Subcutaneous preadipocyte (primary cell): Measurements from ENCODE around the gene RESP18. TPM values are rescaled to one million over a fixed set of nuclear protein-coding genes. Genes with fewer than 3 reads are reported as not detected.

Source experiments
- small RNA-seq: library from RNA; depleted of rRNA; stranded (forward); fragments of <200 nt; gene quantifications from one replicate; pipeline ENCODE3, GENCODE V24; 2012
- total RNA-seq: library from RNA; depleted of rRNA; stranded (reverse); fragments of >200 nt; gene quantifications from 2 replicates; pipeline ENCODE4 v1.2.3, GENCODE V29; 2012

RESP18 gene
- not detected in 2 replicates for total RNA-seq

DNA sequence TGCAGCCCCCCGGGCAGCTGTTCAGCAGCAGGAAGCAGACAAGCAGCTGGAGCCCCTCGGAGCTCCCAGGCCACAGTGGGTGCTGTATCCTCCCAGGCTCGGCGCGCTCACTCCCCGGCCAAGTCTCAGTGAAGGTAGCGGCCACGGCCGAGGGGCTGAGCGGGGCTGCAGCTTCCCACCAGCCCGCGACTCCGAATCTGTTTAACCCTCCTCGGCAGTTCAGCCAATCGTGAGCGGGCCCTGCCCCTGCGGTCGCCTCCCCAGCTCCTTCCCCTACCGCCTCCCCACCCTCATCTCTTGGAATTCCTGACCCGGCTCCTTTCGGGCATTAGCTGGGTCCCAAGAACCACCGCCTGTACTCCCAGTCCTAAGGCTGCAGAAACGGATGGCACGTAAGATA is at the start of gene RESP18:
Gene RESP18, minus strand, starts transcription at position 203 of the 400 bp plus-strand sequence.

DNA sequence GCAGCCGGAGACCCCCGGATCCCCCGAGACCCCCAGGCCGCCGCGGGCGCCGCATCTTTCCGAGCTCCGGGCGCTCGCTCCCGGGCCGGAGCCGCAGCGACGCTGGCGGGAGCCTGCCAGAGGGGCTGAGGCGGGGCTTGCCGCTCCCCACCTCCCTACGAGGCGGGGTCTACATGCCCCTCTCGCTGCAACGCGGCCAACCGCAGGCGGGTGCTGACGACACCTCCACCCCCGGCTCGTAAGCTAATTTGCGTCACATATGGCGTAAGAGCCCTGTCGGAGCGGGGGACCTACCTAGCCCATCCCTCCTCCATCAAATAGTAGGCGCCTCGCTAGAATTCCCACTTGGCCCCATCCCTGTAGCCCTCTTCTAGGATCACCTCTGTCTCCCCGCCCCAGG is 23.3 kb downstream of the RESP18 start, which contains the start of gene PTPRN:
Gene PTPRN, minus strand, starts transcription at position 124 of the 400 bp plus-strand sequence. Its CDS starts 69 bp downstream, at position 55.

DNA sequence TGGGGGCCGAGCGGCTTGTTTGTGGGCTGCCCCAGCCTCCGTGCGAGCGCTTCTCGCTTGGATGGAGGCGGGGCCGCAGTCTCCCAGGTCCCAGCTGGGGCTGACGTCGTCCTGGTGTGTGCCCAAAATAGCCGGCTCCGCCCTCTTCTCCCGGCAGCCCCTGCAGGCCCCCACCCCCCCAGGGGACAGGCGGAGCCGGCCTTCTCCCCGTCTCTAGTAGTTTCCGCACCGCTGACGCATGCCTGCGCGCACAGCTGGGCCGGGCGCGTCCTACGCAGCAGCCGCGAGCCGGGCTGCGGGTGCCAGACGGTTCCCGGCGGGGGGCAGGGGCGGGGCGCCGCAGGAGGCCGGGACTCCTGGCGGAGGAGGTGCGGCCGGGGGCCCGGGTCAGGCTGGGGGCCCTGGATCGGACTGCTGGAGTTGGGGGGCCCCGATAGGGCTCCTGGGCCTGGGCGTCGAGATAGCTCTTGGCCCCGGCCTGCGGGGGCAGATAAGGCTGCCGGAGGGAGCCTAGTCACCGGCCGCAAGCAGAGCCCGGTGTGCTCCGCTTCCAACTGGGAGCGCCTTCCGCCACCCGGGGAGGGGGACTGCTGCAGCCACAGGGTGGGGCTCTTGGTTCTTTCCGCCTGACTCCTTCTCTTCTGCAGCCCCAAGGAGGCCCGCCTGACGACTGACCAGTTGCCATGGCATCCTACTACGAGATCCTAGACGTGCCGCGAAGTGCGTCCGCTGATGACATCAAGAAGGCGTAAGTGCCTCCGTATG is 53.2 kb downstream of the RESP18 start, which contains the start of gene DNAJB2:
Gene DNAJB2, plus strand, starts transcription at position 216 of the 765 bp plus-strand sequence. Its CDS starts 468 bp downstream, at position 684.

Small RNA genes within 50 kb of the gene (small RNA-seq; reads per million reads assigned to genes)
- not detected for gene AC053503.3
- 0.11 reads per million for gene MIR153-1

Other genes starting within 250 kb of the RESP18 start
- gene NHEJ1, start 171.9 kb downstream of the RESP18 start, total RNA-seq = 21.3 and 21.7 TPM in 2 replicates
- 0.73 and 1.8 TPM in 2 replicates for gene SLC23A3, start 162.7 kb downstream of the RESP18 start, total RNA-seq
- gene CNPPD1, start 155.8 kb downstream of the RESP18 start, total RNA-seq = 17.0 and 18.0 TPM in 2 replicates
- gene RETREG2, start 154.5 kb downstream of the RESP18 start, total RNA-seq = 55.9 and 59.6 TPM in 2 replicates
- gene ZFAND2B, start 126.0 kb downstream of the RESP18 start, total RNA-seq = 19.4 and 21.3 TPM in 2 replicates
- gene ABCB6, start 113.8 kb downstream of the RESP18 start, total RNA-seq = 30.9 and 40.1 TPM in 2 replicates
- 44.2 and 50.3 TPM in 2 replicates for gene ATG9A, start 103.1 kb downstream of the RESP18 start, total RNA-seq
- 15.1 and 20.7 TPM in 2 replicates for gene ANKZF1, start 102.9 kb downstream of the RESP18 start, total RNA-seq
- gene GLB1L, start 87.3 kb downstream of the RESP18 start, total RNA-seq = 7.3 and 15.2 TPM in 2 replicates
- gene STK16, start 87.3 kb downstream of the RESP18 start, total RNA-seq = 26.4 and 27.2 TPM in 2 replicates
- gene TUBA4B, start 79.5 kb downstream of the RESP18 start, total RNA-seq = not detected in 2 replicates
- gene TUBA4A, start 78.8 kb downstream of the RESP18 start, total RNA-seq = 9.2 and 17.6 TPM in 2 replicates
- 20.7 and 22.4 TPM in 2 replicates for gene DNAJB2, start 53.4 kb downstream of the RESP18 start, total RNA-seq
- 0.98 and 1.5 TPM in 2 replicates for gene PTPRN, start 23.3 kb downstream of the RESP18 start, total RNA-seq
- gene DNPEP, start 55.2 kb upstream of the RESP18 start, total RNA-seq = 63.9 and 69.4 TPM in 2 replicates
- gene DES, start 85.6 kb upstream of the RESP18 start, total RNA-seq = 0.39 and 0.73 TPM in 2 replicates
- 11.5 and 15.4 TPM in 2 replicates for gene SPEG, start 102.1 kb upstream of the RESP18 start, total RNA-seq
- 43.7 and 51.2 TPM in 2 replicates for gene GMPPA, start 166.1 kb upstream of the RESP18 start, total RNA-seq
- under 0.01 TPM in 1 of 2 replicates, not detected in the other for gene ASIC4, start 181.7 kb upstream of the RESP18 start, total RNA-seq
- 60.4 and 92.6 TPM in 2 replicates for gene CHPF, start 211.1 kb upstream of the RESP18 start, total RNA-seq
- gene TMEM198, start 211.3 kb upstream of the RESP18 start, total RNA-seq = 1.2 and 3.3 TPM in 2 replicates
- 26.0 and 37.5 TPM in 2 replicates for gene OBSL1, start 238.8 kb upstream of the RESP18 start, total RNA-seq
- 0.20 and 0.37 TPM in 2 replicates for gene INHA, start 239.6 kb upstream of the RESP18 start, total RNA-seq